ENCODE data around the gene CCDC57.

Gene CCDC57

GRCh38 chr17:82105882-82106687 lies 106.6 kb downstream of the CCDC57 start:
- no peak for DNase-seq (ENCODE audit: low spot score)

GRCh38 chr17:82105417-82105881 lies 107.2 kb downstream of the CCDC57 start:
- DNase-seq (ENCODE audit: low spot score): no peak

- DNase-seq (ENCODE audit: low spot score): no peak
Observed at GRCh38 chr17:82104797-82105416, 107.7 kb downstream of the CCDC57 start.

GRCh38 chr17:82103553-82104451 lies 108.8 kb downstream of the CCDC57 start:
- DNase-seq (ENCODE audit: low spot score): peak; percentile 80

- DNase-seq (ENCODE audit: low spot score): no peak
Observed at GRCh38 chr17:82101767-82102679, 110.6 kb downstream of the CCDC57 start.

GRCh38 chr17:82101301-82101715 lies 111.3 kb downstream of the CCDC57 start:
- no peak for DNase-seq (ENCODE audit: low spot score)

- no peak for DNase-seq (ENCODE audit: low spot score)
Observed at GRCh38 chr17:82100502-82101298, 111.9 kb downstream of the CCDC57 start.

GRCh38 chr17:82098939-82099763 lies 113.5 kb downstream of the CCDC57 start:
- DNase-seq (ENCODE audit: low spot score): no peak

- DNase-seq (ENCODE audit: low spot score): peak; percentile 100
Observed at GRCh38 chr17:82098169-82098938, 114.3 kb downstream of the CCDC57 start, which contains the start of gene FASN. Gene FASN, minus strand, starts transcription at chr17:82098236. Its CDS starts 1,791 bp downstream, at chr17:82096445.

GRCh38 chr17:82097919-82098168 lies 114.8 kb downstream of the CCDC57 start:
- DNase-seq (ENCODE audit: low spot score): no peak

GRCh38 chr17:82097184-82097918 lies 115.3 kb downstream of the CCDC57 start:
- peak; percentile 81 for DNase-seq (ENCODE audit: low spot score)

GRCh38 chr17:82096709-82097183 lies 115.9 kb downstream of the CCDC57 start:
- DNase-seq (ENCODE audit: low spot score): no peak

GRCh38 chr17:82095777-82096708 lies 116.6 kb downstream of the CCDC57 start:
- DNase-seq (ENCODE audit: low spot score): no peak

- no peak for DNase-seq (ENCODE audit: low spot score)
Observed at GRCh38 chr17:82094931-82095776, 117.5 kb downstream of the CCDC57 start.

- DNase-seq (ENCODE audit: low spot score): no peak
Observed at GRCh38 chr17:82092995-82093751, 119.5 kb downstream of the CCDC57 start.

Measured in D341Med (cell line).